Measurements from ENCODE around the gene FYN.
"Not testable (repeated sequence)": the region's sequence is repeated elsewhere in the genome, so short reads cannot be mapped to it uniquely, and the experiment has no call there.

Gene FYN

DNA sequence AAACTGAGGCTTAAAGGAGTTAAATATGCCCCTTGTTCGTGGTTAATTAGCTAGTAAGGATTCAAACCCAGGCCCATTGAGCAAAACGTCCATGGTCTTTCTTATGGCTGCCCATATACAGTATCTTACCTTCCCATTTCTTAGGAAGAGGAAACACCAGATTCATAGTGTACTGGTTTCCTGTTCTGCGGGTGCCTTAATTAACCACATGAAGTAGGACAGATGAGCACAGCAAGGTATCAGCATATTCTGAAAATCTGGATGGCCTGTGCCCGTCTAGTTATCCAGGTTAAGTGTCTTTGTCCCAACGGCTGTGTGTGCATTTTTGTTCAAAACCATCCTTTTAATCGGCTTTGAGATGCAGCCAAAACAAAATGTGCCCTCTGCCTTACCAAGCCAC is 174.1 kb downstream of the FYN start:
- no peak overlapping the region for H3K27ac ChIP-seq
- no peak for DNase-seq (ENCODE audit: low read depth, low spot score)

DNA sequence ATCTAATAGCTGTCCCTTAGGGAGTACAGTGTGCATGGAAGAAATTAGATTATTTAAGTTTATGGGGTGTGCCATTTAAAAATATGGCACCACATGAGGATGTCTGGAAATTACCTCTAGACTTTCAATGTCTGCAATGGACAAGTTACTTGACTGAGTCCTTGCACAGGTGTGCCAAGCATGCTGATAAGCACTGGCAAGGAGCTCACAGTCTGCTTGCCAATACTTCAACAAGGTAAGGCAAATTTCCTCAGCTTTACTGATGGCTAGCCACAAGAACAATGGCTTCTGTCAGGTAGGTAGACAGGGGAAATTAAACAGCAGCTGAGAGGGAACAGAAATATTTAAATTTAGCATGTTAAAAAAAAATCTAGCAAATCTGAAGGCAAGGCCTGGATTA is 176.4 kb downstream of the FYN start:
- no peak overlapping the region for H3K27ac ChIP-seq
- DNase-seq (ENCODE audit: low read depth, low spot score), result no peak

DNA sequence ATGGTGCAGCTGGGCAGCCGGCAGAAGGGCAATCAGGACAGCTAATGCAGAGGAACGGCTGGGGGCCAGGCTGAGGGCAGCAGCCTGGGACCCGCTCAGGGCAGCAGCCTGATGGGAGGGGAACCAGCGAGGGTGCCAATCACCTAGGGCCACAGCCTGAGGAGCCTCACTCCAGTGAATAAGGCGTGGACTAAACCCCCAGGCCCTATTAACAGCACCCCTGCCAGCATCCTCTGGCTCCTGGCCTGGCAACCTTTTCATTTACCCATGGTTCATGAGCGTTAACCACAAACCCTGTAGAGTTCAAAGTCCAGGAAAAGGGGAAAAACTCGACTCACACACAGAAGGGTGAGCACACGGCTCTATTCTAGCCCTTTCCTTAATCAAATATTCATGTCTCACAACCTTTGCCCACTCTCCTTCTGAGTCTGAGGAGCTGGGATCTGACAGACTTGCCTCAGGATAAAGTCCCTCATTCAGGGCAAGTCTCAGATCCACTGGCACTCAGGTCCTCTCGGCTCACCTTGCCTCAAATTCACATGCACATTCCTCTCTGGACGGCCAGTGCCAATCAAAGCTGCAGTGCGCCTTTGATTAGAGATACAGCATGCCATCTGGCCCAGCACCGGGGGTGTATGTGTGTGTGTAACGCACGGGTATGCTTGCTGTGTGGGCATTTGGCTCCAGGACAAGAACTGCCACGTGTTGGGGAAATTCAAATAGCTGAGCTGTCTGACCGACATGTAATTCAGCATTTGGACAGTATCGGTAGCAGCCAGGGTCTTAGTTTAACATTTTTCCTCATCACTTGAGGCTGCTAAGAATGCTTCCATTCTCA is 180.7 kb downstream of the FYN start:
- H3K27ac ChIP-seq, result no peak overlapping the region
- DNase-seq (ENCODE audit: low read depth, low spot score), result no peak

DNA sequence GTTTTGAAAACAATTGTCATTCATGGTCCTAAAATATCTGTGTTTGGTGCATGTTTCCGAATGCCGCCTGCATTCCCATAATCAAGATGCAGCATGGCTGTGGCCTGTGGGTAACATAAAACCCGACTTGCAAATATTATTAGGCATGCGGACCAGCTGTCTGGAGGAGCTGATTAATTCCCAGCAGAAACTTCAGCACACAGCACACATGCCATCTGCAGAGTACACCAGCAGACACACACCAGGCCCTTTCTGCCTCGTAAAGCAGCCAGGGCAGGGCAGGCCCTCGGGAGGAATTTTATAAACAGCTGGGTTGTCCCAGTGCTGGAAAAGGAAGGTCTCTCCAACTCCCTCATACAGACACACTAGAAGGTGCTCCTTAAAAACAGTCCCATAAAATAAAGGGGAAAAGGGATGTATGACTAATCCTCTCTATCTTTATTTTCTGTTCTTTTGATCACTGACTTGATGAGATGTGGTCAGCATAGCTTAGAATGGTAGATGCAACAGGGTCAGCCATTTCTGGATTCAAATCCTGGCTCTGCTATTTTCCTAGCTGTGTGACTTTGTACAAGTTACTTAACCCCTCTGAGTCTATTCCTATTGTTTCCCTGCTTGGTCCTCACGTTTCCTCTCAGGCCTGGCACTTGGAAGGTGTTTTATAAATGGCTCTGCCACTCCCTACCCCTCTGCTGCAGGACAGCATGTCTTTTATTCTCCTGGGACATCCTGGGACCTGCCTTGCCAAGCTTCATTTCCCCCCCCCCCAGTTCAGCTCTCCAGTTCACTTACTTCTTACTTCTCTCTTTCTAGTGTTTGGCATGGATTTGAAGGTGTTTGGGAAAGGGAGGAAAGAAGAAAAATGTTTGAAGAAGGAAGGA is 181.7 kb downstream of the FYN start:
- DNase-seq (ENCODE audit: low read depth, low spot score), result no peak
- no peak overlapping the region for H3K27ac ChIP-seq

DNA sequence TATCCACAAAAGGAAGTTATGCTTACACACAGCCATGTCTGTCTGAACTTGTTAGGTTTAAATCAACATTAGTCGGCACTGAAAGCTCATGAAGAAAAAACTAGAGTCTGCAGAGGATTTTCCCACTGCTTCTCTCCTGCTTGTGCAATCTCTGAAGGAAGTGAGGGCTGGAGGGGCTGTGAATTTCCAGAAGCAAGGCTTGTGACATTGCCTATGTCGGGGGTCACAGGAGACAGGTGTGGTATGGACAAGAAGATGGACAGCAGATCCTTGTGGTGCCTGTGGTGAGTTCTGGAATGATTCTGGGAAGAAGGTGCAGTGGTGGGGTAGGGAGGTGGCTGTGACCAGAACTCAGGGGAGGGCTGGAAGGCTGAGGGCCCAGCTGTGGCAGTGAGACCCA is 183.3 kb downstream of the FYN start:
- H3K27ac ChIP-seq, result no peak overlapping the region
- peak; percentile 12 for DNase-seq (ENCODE audit: low read depth, low spot score)

DNA sequence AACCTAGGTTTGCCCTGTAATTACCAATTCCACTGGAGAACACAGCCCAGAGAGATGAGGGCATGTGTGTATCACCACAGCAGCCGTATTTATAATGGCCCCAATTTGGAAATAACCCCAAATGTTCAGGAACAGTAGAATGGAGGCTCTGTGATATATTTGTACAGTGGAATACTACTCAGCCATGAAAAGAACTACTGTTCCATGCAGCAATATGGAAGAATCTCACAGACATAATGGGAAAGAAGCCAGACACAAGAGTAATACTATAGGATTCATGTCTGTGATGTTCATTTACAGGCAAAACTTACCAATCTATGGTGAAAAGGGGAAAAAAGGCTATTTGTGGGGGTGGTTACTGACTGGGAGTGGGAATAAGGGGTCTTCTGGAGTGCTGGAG is 183.8 kb downstream of the FYN start:
- H3K27ac ChIP-seq, result no peak overlapping the region
- DNase-seq (ENCODE audit: low read depth, low spot score), result no peak

DNA sequence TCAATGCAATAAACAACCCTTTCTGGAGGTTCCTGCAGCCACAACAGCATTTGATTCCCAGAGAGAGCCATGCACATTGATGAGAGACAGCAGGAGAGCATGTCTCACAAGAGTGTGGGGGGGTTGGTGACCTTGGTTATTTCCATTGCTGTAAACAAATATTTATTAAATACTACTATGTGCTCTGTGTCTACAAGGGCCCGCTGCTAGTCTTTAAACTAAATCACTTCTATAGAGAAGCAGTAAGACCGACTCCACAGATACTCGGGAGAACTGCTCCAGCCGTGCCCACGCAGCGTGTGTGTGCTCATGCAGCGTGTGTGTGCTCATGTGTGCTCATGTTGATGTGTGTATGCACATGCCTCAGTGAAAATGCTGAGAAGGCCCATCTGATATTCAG is 184.9 kb downstream of the FYN start:
- DNase-seq (ENCODE audit: low read depth, low spot score), result no peak
- H3K27ac ChIP-seq, result no peak overlapping the region

DNA sequence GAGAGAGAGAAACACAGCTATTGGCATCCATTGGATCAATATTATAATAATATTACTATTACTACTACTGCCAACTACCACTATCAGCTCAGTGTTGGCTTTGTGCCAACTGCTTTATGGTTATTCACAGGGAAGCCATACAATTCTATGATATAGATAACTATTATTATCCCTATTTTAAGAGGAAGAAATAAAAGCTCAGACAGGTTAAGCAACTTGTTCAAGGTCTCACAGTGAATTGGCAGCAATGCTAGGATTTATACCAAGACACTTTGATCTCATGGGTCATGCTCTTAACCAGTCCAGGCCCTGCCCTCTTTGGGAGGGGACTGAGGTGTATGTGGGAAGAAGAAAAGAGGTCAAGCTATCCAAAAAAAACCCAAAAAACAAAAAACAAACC is 185.6 kb downstream of the FYN start:
- no peak for DNase-seq (ENCODE audit: low read depth, low spot score)

DNA sequence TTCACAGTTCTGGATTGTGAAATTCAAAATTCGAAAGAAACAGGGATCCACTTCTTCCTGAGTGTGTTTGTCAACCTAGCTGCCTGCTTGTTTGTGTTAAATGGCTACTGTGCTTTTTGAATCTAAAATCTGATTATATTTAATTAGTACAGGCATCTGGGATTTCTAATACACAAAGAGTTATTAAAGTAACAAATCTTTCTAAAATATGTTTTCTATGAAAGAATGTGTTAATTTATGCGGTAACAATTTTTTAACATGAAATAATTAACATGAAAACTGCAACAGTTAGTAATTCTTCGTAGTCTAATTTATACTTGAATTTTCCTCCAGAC is 186.4 kb downstream of the FYN start:
- H3K27ac ChIP-seq, result no peak overlapping the region
- DNase-seq (ENCODE audit: low read depth, low spot score), result no peak

More for the DNA sequence above, 185.6 kb downstream of the FYN start:
- H3K27ac ChIP-seq, result no peak overlapping the region

DNA sequence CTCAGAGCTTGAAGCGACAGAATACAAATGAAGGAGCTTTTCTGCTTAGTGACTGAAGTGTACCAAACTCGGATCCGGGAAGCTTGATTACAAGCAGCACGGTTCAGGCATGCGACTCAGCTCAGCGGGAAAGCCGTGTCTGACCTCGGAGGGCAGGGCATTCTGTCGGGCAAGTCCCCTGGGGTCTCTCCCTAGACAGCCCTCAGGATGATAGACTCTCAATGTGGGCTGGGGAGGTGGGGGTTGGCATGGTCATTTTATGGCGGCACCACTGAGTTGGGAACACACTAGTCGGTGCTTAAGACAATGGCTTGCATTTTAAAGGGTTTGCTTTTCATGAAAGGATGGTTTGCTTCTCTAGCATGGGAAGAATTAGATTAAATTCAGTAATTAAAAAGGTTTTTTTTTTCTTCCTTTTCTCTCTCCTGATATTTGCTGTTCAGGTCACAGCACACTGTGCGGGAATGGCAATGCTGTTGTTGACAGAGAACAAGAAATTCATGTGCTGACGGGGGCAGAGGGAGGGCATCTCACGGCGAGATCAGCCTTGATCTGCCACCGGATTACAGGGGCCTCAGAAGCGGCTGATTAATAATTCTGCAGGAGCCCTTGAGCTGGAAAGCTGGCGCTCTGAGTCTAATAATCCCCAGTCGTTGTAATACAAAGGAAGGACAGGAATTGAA is 186.9 kb downstream of the FYN start:
- no peak overlapping the region for H3K27ac ChIP-seq
- no peak for DNase-seq (ENCODE audit: low read depth, low spot score)

DNA sequence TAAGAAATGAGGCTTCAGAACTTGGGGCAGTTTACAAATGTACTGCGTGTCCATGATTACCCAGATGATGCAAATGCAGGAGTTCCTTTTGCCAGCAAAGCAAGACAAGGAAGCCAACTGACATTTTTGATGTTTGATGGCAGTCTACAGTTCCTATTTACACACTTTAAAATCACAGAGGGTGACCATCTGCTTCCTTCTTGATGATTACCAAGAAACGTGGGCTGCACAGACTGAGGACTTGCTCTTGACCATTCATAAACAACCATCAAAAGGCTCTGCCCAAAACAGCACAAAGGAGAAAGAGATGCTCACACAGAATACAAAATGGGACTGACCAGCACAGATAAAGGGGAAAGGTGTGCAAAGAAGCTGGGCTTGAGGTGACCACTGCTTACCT is 187.7 kb downstream of the FYN start:
- no peak overlapping the region for H3K27ac ChIP-seq
- no peak for DNase-seq (ENCODE audit: low read depth, low spot score)

DNA sequence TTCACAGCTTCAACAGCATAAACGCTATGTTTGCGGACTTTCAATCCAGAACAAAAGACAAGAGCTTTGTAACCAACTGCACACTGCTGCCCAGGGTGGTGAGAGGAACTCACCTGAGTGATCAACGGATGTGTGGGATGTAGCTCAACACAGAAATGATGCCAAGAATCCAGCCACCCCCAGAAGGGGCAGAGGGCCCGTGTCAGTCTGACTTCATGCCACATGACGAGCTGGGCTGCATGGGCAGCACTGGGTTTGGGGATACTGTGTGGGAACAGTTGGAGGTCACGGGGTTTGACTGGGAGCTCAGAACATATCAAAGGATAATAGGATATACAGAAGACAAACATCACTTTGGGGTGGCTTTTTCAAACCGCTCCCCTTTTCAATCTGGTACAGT is 188.2 kb downstream of the FYN start:
- no peak for DNase-seq (ENCODE audit: low read depth, low spot score)
- H3K27ac ChIP-seq, result no peak overlapping the region

DNA sequence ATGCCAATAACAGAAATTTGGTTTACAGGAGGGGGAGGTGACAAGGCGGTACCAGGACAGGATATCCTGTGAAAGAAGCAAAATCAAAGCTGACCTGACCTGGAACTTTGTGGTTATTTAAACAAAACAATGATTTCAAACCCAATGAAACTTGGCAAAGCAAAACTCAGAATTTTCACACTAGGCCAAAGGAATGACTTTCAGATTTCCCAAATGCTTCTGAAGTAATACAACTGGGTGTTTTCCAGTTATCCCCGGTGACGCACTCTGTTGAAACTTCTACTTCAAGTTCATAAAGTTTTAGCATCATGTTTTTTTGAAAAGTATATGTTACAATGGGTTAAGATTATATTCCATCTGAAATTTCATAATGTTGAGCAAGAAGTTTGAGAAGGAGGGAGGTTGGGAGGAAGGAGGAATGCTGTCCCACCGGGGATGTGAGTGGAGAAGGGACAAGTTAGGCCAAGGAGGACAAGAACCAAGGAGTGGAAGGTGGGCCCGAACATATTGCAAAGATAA is 189.4 kb downstream of the FYN start:
- H3K27ac ChIP-seq, result no peak overlapping the region
- no peak for DNase-seq (ENCODE audit: low read depth, low spot score)

DNA sequence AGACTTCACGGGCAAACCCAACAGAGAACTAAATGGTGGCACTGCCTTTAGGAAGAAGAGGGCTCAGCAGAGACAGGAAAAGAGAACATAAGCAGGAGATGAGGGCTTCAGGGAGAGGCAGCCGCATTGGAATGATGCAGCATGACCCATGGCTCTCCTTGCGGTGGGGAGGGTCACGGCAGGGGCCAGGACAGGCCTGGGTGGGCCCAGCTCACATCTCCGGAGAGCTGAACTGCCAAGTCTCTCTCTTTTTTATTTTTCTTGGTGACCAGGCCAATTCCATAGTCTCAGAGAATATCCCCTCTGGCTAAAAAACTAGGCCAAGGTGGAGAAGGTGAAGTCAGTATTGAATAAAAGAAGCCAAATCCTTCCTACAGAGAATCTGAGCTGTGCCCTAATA is 190.1 kb downstream of the FYN start:
- no peak overlapping the region for H3K27ac ChIP-seq
- DNase-seq (ENCODE audit: low read depth, low spot score), result no peak

DNA sequence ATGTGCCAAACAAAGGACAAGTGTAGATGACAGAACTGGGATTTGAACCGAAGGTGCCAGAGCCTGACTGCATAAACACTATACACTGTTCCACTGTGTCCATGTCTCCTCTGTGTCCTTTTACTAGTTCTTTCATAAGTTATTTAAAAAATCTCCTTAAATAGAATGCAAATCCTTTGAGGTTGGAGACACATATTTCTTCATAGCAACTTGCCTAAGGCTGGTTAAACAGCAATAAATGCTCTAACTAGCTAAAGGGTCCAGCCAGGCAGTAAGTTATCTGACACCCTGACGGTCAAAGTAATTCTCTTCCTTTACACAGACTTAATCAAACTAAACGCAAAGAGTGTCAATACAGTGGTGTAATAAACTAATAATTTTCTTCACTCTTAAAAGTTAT is 191.4 kb downstream of the FYN start:
- DNase-seq (ENCODE audit: low read depth, low spot score), result no peak
- no peak overlapping the region for H3K27ac ChIP-seq

DNA sequence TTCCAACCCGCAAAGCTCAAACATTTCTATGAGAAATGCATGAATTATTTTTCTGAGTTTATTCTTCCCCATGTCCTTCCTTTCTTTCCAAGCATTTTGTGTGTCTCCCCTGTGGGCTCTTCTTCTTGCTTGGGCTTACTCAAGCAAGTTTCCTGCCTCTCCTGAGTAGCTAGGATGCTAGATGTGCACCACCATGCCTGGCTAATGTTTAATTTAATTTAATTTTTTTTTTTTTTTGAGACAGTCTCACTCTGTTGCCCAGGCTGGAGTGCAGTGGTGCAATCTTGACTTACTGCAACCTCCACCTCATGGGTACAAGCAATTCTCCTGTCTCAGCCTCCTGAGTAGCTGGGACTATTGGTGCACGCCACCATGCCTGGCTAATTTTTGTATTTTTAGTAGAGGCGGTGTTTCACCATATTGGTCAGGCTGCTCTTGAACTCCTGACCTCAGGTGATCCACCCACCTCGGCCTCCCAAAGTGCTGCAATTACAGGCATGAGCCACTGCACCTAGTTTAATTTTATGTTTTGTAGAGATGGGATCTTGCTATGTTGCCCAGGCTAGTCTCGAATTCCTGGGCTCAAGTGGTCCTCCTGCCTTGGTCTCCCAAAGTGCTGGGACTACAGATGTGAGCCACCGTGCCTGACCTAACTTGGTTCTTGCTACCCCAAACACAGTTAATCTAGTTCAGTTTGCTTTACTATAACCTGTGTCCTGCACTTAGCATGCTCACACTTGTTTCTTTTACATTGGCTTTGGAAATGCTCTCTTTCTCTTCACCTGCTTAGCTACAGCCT is 192.2 kb downstream of the FYN start:
- not testable (repeated sequence) for DNase-seq (ENCODE audit: low read depth, low spot score); H3K27ac ChIP-seq

DNA sequence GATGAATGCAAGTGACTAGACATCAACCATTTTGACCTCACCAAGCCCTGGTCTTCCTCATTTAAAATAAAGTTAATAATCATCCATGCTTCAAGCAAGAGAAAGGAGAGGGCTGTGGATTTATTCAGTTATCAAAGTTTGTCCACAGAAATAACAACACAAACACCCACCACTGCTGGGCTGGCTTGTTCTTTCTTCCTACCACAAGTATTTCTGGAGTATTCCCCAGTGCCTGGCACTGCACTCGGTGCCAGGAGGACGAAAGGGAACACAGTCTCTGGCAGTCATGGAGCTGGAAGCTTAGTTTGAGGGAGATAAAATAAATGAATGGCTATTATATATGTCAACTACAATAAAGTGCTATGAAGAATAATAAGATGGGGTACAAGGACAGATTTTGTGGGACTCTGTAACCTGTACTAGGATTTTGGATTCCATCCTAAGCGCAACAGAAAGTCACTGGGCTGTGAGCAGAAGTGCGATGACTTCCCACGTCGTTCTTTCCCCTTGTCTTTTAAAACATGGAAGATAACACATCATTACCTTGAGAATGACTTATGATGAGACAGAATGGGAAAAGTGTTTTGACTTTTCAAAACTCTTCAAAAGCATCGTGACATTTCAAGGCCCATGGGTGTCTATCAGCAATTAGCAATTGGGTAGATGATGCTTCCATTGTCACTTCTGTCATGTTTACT is 193.1 kb downstream of the FYN start:
- H3K27ac ChIP-seq, result no peak overlapping the region
- no peak for DNase-seq (ENCODE audit: low read depth, low spot score)

DNA sequence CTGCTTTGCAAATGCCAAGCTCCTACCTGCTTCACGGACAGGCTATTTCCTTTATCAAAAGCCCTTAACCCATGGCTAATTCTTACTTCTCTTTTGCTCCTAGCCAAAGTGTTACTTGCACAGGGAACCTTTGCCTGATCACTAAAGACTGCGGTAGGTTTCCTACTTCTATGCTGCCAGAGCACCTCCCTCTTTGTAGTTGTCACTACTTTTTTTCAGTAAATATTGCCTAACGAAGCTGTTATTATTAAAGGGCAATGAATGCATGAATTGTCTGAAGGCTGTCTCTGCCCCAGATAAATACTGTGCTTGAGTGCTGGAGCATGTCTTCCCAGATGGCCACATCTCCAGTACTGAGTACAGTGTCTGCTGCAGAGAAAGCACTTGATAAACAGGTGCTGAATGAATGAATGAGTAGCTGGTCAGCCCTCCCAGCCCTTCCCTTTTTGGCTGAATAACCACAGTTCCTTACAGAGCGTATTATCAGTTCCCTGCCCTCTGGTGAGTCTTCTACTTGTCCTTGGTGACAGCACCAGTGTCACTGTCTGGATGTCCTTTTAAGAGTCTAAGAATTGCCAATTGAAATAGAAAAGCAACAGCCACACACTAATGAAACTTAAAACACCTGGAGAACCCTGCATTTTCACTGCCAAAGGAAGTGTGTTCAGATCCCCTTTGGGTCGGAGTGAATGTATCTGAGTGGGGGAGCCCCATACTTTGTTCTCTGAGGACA is 194.0 kb downstream of the FYN start:
- H3K27ac ChIP-seq, result no peak overlapping the region
- no peak for DNase-seq (ENCODE audit: low read depth, low spot score)
